Activated T-helper 1 cell treated with Interleukin-2 at 50 U/mL for 16 hours (primary cell): ENCODE data around the gene ALG6.

Experiments used
- DNase-seq: peaks from one replicate; pipeline ENCODE4 v3.0.0-alpha.2; 2020; ENCODE audit warnings: low read depth

The ALG6 gene

DNA sequence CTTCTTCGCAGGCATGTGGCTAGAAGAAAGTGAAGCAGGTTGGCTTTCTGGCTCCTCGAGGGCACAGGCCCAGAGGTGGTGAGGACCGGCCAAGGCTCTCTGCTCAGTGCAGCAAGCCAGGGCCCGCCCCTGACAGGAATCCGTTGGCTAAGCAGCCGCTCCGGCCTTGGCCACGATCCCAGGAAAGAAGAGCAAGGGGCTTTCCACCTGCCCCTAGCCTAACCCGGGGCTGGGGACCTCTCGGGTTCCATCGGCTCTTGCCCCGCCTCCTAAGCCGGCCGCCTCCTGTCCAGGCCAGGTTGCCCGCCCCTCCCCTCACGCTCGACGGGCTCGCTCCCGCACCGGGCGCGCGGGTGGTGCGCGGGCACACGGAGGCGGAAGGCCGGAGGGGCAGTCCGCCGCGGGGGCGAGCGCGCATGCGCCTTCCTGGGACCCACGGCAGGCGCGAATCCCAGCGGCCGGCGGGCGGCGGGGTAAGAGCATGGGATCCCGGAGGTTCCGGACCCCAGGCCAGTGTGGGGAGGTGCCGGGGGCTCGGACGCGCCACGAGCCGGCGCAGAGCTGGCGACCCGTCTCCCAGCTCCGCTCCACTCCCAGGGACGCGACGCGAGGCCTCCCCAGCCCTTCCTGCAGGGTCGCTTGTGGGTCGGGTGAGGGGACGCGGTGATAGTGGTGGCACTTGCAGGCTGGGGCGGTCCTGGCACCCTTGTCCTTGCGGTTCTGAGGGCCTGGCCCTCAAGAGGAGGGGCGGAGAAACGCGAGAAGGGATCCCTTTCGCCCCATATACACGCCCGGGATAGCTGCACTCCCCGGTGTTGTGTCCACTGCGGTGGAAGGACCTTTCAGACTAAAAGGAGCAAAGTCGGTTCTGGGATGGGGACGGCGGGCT lies at the start of gene ALG6:
TSS of gene ALG6 (plus strand) at position 413 of the 889 bp plus-strand sequence. CDS start 3,351 bp downstream, outside the sequence.
- DNase-seq: peak; percentile 90

DNA sequence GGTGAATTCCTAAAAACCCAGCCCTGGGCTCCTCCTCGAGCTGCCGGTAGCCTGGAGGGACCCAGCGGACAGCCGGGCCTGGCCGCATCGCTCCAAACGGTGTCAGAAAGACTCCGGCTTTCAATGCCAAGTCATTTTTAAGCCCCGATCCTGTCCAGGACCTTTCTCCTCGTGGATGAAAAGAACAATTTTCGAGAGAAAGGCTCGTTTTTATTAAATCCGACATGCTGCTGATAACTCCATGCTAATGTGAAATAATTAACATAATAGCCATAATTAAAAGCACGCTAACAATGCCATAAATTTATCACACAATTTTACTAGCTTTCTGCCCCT lies 49.6 kb upstream of the ALG6 start:
- no peak for DNase-seq

DNA sequence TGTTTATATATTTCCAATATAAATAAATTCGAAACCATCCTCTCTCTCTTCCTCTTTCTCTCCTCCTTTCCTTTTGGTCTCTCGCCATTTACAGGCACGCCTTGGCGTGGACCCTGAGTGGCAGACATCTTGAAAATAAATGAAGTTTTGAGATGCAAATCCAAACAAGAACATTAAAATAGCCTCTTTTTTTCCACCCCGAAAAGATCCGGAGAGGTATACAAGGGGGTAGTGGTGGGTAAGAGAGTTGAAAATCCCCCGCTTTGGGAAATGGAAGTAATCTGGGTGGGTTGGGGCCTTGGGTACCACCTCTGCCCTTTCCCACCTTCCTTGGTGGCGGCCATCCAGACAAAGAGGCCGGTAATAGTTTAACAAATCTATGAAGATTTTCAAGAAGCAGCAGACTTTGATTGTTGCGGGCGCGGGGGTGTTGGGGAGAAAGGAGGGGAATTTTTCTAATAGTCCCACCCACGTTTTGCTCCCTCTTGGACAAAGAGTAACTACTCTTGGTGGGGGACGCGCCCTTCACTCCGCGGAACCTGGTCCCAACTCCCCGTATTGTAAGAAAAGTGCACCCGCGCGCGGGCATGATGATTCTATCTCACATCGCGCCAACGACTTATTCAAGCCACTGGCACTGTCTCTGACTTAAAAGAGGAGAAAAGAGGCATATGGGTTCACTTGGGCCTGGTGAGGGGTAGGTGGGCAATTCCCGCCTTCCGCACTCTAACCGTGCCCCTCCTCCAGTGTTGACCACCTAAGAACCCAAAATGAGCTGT lies 49.0 kb upstream of the ALG6 start:
- DNase-seq: no peak

DNA sequence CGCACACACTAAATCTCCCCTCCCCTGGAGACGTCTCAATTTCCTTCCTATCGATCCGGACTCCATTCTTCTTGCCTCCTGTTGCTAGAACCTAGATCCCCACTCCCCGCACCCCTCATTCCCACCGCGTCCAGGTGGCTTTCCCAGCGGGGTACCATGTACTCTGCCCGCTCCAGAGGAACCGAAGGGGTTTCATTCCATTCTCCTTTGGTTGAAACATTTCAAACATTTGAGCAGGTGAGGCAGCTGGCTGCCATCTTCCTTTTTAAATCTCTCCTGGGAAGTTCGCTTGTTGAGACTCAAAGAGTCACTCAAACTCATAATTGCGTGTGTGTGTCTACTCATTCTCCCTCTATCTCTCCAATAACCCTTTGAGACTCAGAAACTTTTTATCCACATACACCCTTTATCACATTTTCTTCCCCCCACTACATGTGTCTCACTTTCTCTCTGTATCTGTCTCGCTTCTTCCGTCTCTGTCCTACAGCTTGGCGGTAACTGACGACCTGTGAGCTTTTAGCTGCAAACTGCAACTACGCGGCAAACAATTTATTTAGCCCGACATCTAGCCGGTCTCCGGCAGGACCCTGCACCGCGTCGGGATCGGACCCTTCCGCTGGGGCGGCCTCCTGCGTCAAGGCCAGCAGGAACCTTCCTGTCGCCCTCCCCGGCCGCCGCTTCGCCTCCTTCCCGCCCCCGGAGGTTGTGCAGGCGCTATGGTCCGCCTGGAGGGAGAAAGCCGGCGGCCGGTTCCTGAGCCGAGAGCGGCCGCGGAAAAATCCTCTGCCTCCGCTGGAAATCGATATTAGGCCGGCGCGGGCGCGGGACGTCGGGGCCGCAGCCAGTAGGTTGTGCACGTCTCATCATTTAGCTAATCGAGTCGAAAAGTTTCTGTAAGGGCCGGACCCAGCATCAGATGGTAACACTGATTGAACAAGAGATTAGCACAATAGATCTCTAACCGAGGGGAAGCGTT lies 48.1 kb upstream of the ALG6 start:
- DNase-seq: no peak

DNA sequence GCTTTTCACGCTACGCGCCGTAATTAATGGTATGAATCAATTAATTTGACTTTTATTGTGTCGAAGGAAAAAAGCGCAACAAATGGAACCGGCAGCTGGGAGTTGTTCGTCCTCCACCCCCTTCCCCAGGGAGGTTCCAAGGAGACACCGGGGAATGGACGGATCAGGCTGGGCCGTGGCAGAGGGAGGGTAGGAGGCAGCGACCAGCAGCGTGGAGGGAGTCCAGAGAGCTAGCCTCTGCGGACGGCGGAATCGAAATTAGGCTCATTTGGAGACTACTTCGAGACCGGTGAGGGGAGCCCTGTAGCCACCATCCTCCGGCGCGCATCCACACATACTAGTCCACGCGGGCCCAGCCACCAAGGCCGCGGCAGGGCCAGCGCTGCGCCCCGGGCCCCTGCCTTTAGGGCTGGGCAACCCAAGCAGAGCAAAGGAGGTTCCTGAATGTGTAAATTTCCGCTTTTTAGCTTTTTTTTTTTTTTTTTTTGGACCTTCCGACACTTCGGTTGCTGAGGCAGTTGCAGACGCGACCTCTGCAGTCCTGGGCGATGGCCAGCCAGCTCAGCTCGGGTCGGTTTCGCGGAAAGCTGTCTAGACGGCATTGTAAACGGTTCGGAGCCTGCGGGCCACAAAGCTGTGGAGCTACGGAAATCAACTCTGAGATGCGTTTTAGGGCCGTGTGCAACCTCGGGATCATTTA lies 47.3 kb upstream of the ALG6 start:
- DNase-seq: no peak

DNA sequence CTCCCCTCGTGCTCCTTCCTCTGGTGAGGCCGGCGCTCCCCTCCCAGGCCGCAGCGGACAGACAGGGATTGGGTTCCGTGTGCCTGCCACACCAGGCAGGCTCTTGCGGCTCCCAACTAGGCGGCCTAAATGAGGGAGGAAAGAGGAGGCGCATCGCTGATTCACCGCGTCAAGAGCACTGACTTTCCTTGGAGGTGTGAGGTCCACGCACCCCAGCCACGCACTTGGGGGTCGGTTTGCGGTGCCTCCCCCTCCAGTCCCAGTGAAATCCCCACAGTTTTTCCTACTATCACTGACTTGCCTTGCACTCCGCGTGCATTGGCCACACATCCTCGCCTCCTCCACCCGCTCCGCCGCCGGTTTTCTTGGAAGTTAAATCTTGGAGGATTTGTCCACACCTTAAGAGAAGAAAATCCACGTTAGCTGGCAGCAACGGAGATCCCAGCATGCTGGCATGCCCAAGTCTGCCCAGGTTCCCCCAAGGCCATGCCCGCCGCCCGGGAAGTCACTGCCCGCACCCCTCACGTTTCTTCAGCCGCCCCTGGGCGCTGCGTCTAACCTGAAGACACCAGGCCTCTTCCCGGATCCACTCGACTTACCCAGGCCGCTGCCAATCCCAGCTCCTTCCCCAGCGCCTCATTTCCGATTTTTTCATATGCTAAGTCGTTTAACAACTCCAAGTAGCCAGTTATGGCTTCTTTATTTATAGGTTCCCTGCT lies 46.2 kb upstream of the ALG6 start:
- DNase-seq: no peak

DNA sequence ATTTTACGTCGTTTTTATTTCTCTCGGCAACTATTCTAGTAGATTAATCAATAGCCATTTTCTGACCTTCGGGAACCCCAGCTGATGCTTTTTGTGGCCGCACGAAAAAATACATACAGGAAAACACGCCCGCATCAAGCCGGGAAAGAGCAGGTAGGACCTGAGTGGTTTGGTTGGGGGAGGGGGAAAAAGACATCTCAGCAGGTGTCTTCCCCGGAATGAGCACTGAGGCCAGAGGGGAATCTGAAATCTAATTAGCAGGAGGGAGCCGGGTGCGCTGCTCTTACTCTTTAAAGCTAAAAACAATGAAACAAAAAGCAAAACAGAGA lies 45.7 kb upstream of the ALG6 start:
- DNase-seq: no peak

DNA sequence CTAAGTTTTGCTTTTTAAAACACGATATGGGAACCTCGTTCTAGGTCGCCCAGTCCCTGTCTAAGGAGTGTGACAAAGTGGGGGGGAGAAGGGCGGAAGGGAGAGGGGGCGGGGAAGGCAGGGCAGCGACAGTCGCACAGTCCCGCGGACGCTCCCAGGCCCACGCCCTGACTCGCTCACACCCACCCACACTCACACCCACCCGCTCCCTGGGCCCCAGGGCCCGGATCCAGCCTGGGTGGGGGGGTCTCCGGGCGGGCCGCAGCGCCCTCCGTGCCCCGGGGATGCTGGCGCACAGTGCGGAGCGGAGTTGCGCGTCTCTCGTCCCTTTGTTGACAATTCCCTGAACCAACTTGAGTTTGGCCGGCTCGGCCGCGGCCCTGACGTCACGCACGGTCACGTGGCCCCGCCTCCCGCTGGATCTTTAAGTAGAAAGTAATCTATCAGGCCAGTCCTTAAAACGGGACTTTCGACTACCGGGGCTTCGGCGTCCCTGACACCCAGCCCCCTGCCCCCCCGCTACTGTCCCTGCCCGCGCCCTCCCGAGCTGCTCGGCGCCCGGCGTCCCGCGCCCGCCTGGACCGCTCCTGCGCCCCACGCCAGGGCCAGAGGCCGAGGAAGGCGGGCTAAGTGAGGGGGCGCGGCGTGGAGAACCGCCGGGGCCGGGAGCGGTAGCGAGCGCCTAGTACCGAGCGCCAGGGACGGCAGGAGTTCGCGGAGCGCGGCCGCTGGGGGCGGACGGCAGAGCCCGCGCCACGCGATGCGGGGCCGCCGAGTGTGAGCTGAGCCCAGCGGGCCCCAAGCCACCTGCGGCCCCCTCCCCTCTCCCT lies 45.1 kb upstream of the ALG6 start, which contains the start of gene FOXD3:
TSS of gene FOXD3 (plus strand) at position 454 of the 830 bp plus-strand sequence. CDS start 492 bp downstream, outside the sequence.
- DNase-seq: no peak

DNA sequence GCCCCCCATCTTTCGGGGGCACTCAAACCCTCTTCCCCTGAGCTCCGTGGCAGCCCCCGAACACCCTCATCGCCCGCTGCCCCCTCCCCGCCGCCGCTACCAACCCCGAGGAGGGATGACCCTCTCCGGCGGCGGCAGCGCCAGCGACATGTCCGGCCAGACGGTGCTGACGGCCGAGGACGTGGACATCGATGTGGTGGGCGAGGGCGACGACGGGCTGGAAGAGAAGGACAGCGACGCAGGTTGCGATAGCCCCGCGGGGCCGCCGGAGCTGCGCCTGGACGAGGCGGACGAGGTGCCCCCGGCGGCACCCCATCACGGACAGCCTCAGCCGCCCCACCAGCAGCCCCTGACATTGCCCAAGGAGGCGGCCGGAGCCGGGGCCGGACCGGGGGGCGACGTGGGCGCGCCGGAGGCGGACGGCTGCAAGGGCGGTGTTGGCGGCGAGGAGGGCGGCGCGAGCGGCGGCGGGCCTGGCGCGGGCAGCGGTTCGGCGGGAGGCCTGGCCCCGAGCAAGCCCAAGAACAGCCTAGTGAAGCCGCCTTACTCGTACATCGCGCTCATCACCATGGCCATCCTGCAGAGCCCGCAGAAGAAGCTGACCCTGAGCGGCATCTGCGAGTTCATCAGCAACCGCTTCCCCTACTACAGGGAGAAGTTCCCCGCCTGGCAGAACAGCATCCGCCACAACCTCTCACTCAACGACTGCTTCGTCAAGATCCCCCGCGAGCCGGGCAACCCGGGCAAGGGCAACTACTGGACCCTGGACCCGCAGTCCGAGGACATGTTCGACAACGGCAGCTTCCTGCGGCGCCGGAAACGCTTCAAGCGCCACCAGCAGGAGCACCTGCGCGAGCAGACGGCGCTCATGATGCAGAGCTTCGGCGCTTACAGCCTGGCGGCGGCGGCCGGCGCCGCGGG lies 44.2 kb upstream of the ALG6 start:
- no peak for DNase-seq

DNA sequence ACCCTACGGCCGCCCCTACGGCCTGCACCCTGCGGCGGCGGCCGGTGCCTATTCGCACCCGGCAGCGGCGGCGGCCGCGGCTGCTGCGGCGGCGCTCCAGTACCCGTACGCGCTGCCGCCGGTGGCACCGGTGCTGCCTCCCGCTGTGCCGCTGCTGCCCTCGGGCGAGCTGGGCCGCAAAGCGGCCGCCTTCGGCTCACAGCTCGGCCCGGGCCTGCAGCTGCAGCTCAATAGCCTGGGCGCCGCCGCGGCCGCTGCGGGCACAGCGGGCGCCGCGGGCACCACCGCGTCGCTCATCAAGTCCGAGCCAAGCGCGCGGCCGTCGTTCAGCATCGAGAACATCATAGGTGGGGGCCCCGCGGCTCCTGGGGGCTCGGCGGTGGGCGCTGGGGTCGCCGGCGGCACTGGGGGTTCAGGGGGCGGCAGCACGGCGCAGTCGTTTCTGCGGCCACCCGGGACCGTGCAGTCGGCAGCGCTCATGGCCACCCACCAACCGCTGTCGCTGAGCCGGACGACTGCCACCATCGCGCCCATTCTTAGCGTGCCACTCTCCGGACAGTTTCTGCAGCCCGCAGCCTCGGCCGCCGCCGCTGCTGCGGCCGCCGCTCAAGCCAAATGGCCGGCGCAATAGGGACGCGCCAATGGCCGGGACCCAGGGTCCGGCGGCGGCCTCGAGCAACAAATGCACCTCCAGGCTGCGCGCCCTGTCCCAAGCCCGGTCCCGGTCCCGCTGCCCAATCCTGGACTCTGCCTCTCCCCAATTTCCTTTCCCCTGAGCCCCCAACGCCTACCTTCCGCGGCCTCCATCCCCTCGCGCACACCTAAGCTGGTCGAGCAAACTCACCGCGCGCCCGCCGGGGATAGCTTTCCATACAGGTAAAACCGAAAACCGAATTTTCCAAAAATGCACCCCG lies 43.3 kb upstream of the ALG6 start:
- no peak for DNase-seq

DNA sequence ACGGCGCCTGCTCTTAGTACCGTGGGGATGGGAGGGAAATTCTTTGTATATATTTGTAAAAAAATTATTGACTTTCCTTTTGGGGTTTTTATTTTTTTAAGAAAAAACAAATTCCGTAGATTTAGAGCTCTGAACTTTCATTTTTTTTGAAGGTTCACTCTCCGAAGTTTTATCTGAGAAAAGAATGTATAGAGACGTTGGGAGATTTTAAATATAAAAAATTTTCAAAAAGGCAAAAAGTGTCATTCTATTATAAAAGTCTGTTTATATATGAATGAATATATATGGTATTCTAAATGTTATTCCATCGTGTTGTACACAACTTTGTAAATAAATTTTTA lies 42.7 kb upstream of the ALG6 start:
- DNase-seq: no peak

DNA sequence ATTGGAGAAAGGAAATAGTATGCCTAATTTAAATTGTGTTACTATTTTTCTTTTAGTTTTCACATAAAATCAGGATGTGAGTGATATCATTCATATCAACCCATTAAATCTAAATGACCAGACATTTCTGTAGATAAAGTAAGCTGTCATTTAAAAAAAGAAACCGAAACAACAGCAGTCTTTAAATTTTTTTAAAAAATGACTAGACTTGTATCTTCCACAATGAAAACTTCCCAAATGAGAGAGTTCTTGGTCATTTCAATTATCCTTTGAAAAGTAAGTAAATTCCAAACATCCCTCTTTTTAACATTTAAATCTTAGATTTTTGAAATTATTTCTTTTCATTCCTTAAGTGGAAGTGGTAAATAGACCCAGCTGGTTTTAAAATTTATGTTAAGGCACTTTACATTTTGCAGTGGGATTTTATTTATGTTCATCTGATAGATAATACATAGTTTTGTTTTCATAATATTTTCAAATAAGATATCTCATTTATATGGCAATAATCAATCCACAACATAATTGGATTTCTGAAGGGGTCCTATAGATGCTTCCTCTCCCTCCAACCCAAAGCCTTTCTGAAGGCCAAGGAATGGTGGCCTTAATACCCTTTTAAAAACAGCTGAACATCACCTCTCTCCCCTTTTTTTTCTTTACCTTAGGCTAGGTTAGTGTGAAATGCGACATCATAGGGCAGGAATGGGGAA lies 42.0 kb upstream of the ALG6 start:
- DNase-seq: no peak

DNA sequence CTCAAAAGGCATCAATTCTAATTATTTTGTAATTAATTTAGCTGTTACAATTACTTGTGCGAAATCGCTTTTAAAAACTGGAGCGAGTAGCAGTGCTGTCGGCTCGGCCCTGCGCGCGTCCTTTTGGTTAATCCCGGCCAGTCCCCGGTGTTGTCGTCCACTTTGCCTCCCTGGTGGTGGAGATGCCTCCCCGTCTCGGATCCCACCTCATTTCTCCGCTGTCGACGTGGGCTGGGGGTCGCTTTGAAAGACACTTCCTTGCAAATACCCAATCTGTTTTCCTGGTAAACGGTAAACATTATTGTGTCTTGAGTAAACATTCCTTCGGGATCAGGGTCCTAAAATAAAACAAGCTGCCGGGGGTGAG lies 41.3 kb upstream of the ALG6 start:
- no peak for DNase-seq

DNA sequence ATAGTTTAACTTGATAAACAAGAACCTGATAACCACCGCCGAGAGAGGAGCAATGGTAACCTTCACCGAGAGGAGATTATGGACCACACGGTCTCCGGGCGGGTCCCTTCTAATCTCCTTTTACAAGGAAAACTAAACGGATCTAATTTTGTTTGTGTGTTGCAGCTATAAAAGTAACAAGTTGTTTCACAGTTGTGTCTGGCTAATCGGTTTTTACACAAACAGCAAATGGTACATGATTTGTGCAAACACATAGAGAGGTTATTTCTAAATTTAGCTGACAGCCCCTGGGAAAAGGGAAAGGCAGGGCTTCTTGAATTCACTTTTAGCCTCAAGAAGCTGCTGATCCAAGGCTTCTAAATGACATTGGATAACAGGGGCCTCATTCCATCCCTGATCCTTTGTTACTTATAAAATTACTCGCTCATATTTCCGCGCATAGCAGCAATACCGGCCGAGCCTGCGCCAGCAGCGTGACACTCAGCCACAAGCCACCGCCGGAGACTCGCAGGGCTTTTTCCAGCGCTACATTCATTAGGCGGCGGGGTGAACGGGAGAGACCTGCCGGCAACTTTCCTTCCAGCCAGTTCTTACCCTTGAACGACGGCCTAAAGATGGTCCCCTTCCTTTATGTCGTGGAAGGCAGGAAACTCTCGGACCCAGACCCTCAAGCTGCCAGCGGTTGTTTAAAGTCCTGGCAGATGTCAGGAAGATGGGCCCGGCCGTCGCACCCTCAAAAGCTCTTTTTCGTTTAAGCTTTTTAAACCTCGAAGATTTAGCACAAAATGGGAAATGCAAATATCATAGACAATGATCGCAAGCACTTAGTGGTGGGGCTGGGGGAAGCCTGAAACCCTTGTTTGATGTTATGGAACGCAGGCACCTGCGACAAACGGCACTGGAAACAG lies 40.7 kb upstream of the ALG6 start:
- no peak for DNase-seq

DNA sequence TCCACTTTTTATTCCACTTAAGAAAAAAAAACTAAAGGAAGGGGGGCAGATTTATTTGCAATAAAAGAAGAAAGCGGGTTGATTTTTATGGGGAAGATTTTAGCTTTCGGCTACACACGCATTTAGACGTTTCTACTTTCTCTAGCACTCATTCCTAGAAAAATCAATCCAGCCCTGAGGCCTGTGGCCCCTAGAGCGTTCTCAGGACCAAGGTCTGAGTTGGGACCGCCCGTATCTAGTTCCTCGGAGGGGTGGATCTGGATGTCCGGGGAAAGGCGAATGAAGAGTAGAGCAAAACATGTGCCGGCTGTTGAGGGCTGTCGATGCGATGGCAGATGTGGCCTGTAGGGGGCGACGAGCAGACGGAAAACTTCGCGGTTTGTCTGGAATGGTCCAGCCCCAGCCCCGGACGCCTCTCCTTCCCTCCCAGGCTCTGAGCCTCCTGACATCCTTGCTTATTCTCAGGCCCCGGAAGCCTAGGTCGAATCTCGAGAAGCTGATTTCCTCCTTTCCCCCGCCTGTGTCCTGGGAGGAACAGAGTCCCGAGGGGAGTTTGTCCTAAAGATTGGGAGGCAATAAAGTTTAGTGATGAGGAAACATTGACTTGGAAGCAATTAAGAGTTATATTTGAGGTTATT lies 39.9 kb upstream of the ALG6 start:
- DNase-seq: no peak

DNA sequence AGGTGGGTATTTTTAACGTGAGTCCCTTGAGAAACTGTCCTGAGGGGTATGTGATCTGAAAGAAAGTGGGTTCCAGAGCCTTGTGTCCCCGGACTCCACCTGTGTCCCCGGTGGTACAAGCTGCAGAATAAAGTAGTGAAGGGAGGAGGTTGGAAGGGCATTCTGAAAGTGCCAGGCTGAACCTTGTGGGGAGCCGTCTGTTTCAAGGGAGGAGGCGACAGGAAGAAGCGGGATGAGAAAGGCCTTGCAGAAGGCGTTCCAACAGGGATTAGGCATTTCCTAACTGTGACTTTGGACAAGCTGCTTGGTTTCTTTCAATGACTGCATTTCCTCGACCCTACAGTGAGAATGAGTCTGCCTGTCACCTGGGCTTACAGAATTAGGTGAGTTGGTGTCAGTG lies 39.3 kb upstream of the ALG6 start:
- no peak for DNase-seq
